Stomach (tissue), 4 donors: ENCODE data around the gene CMTM7.

ENCODE experiments used
- CTCF ChIP-seq, 7 experiments: fragments of 450-650 bp in 4 of 7; fragments of 200-600 bp in 3 of 7; sonication (generic) in 3 of 7; IDR thresholded peaks; one replicate each; pipeline ENCODE4 v1.5.1; 2016 to 2019; ENCODE audit warnings: antibody characterized with exemption in 7 of 7, control low read depth in 2 of 7, mild to moderate bottlenecking in 1 of 7
- POLR2A ChIP-seq, 4 donors: fragments of 450-650 bp; IDR thresholded peaks; one replicate each; pipeline ENCODE4 v1.6.1; 2016; ENCODE audit warnings: antibody characterized with exemption in 4 of 4, control low read depth in 2 of 4, mild to moderate bottlenecking in 1 of 4, moderate library complexity in 1 of 4

GRCh38 chr3:32436816-32437189 lies 45.1 kb downstream of the CMTM7 start:
- TF ChIP-seq CTCF (IDR thresholded peaks at IDR 0.05), result no peak
- TF ChIP-seq POLR2A (IDR thresholded peaks at IDR 0.05), result no peak
